ENCODE measurements around the gene H19. TPM values are rescaled to one million over a fixed set of nuclear protein-coding genes. Genes with fewer than 3 reads are reported as not detected.

The H19 gene
- polyA plus RNA-seq (ENCODE audit: insufficient read length): 2,033 TPM
- long read RNA-seq, donor 1, transcript H19-211 (4 exons, 592 nt): minor isoform, 77 of 2,455 reads
- long read RNA-seq, donor 1, transcript H19-207 (3 exons, 489 nt): minor isoform, 366 of 2,455 reads
- long read RNA-seq, donor 1, transcript H19-203 (5 exons, 2,348 nt): major isoform, 428 of 2,455 reads
- long read RNA-seq, donor 1, transcript H19-201 (4 exons, 1,771 nt): minor isoform, 361 of 2,455 reads
- long read RNA-seq, donor 1, partial matches to known transcripts: 966 of 2,455 reads
- long read RNA-seq, donor 1, other reads (novel, unspliced or antisense): 189 of 2,455 reads
- long read RNA-seq, donor 2, transcript H19-201 (4 exons, 1,771 nt): minor isoform, 231 of 1,196 reads
- long read RNA-seq, donor 2, transcript H19-203 (5 exons, 2,348 nt): major isoform, 238 of 1,196 reads
- long read RNA-seq, donor 2, transcript H19-207 (3 exons, 489 nt): minor isoform, 185 of 1,196 reads
- long read RNA-seq, donor 2, transcript H19-211 (4 exons, 592 nt): minor isoform, 46 of 1,196 reads
- long read RNA-seq, donor 2, partial matches to known transcripts: 441 of 1,196 reads
- long read RNA-seq, donor 2, other reads (novel, unspliced or antisense): 30 of 1,196 reads
- long read RNA-seq, donor 3, transcript H19-211 (4 exons, 592 nt): minor isoform, 44 of 942 reads
- long read RNA-seq, donor 3, transcript H19-203 (5 exons, 2,348 nt): major isoform, 209 of 942 reads
- long read RNA-seq, donor 3, transcript H19-207 (3 exons, 489 nt): minor isoform, 118 of 942 reads
- long read RNA-seq, donor 3, transcript H19-201 (4 exons, 1,771 nt): minor isoform, 179 of 942 reads
- long read RNA-seq, donor 3, partial matches to known transcripts: 292 of 942 reads
- long read RNA-seq, donor 3, other reads (novel, unspliced or antisense): 84 of 942 reads
- long read RNA-seq, donor 4, transcript H19-203 (5 exons, 2,348 nt): minor isoform, 33 of 200 reads
- long read RNA-seq, donor 4, transcript H19-207 (3 exons, 489 nt): major isoform, 52 of 200 reads
- long read RNA-seq, donor 4, transcript H19-211 (4 exons, 592 nt): minor isoform, 12 of 200 reads
- long read RNA-seq, donor 4, transcript H19-201 (4 exons, 1,771 nt): minor isoform, 23 of 200 reads
- long read RNA-seq, donor 4, partial matches to known transcripts: 76 of 200 reads
- long read RNA-seq, donor 4, other reads (novel, unspliced or antisense): 0 of 200 reads
- long read RNA-seq, donor 5, transcript H19-207 (3 exons, 489 nt): minor isoform, 147 of 1,117 reads
- long read RNA-seq, donor 5, transcript H19-211 (4 exons, 592 nt): minor isoform, 40 of 1,117 reads
- long read RNA-seq, donor 5, transcript H19-201 (4 exons, 1,771 nt): minor isoform, 92 of 1,117 reads
- long read RNA-seq, donor 5, transcript H19-203 (5 exons, 2,348 nt): major isoform, 281 of 1,117 reads
- long read RNA-seq, donor 5, partial matches to known transcripts: 263 of 1,117 reads
- long read RNA-seq, donor 5, other reads (novel, unspliced or antisense): 269 of 1,117 reads
- long read RNA-seq, donor 6, transcript H19-211 (4 exons, 592 nt): minor isoform, 77 of 2,021 reads
- long read RNA-seq, donor 6, transcript H19-203 (5 exons, 2,348 nt): minor isoform, 341 of 2,021 reads
- long read RNA-seq, donor 6, transcript H19-207 (3 exons, 489 nt): minor isoform, 334 of 2,021 reads
- long read RNA-seq, donor 6, transcript H19-201 (4 exons, 1,771 nt): major isoform, 346 of 2,021 reads
- long read RNA-seq, donor 6, partial matches to known transcripts: 851 of 2,021 reads
- long read RNA-seq, donor 6, other reads (novel, unspliced or antisense): 28 of 2,021 reads
- long read RNA-seq, donor 7, transcript H19-211 (4 exons, 592 nt): minor isoform, 51 of 2,009 reads
- long read RNA-seq, donor 7, transcript H19-203 (5 exons, 2,348 nt): major isoform, 335 of 2,009 reads
- long read RNA-seq, donor 7, transcript H19-201 (4 exons, 1,771 nt): minor isoform, 198 of 2,009 reads
- long read RNA-seq, donor 7, transcript H19-207 (3 exons, 489 nt): minor isoform, 262 of 2,009 reads
- long read RNA-seq, donor 7, partial matches to known transcripts: 929 of 2,009 reads
- long read RNA-seq, donor 7, other reads (novel, unspliced or antisense): 199 of 2,009 reads
- long read RNA-seq, donor 8, transcript H19-201 (4 exons, 1,771 nt): minor isoform, 56 of 340 reads
- long read RNA-seq, donor 8, transcript H19-207 (3 exons, 489 nt): minor isoform, 47 of 340 reads
- long read RNA-seq, donor 8, transcript H19-203 (5 exons, 2,348 nt): major isoform, 79 of 340 reads
- long read RNA-seq, donor 8, transcript H19-211 (4 exons, 592 nt): minor isoform, 14 of 340 reads
- long read RNA-seq, donor 8, partial matches to known transcripts: 93 of 340 reads
- long read RNA-seq, donor 8, other reads (novel, unspliced or antisense): 43 of 340 reads

DNA sequence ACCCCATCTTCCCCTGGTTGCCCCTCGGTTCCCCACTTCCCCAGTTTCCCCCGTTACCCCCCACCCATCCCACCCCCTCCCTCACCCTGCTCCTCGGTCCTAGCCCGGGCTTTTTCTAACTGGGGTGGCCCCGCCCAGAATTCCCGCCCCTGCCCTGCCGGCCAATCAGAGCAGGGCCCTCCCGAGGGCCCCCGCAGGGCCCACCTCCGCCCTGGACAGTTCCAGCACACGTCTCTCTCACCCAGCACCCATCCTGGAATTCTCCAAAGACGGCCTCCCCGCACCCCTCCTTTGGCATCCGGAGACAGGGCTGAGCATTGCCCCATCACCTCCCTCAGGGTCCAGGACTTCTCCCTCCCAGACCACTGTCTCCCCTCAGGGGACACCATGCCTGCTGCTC lies at the start of gene H19:
Gene H19 (minus strand): TSS at position 88 of the 400 bp plus-strand sequence.
- no peak for DNase-seq

DNA sequence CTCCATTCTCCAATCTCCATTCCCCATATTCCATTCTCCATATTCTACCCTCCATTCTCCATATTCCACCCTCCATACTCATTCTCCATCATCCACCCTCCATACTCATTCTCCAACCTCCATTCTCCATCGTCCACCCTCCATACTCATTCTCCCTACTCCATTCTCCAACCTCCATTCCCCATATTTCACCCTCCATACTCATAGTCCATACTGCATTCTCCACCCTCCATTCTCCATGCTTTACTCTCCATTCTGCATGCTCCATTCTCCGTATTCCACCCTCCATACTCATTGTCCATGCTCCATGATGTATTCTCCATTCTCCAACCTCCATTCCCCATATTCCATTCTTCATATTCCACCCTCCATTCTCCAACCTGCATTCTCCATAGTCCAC lies 44.3 kb upstream of the H19 start:
- no peak for DNase-seq

DNA sequence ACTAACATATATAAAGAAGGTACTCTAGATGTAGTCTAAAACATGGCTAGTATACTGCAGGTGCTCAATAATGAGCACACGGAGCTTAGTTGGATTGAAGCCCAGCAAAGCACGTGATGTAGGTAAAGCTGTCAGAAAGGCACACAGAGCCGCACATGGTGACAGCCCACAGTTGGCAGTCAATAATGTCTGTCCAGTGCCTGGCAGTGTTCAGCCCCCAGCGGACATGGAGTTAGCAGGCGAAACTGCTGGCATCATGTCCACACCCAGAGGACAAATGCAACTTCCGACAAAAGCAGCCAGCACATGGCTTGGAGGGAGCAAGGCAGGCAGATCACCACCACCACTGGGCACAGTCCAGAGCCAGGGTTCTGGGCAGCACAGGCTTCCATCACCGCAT lies 43.5 kb upstream of the H19 start:
- no peak for DNase-seq

DNA sequence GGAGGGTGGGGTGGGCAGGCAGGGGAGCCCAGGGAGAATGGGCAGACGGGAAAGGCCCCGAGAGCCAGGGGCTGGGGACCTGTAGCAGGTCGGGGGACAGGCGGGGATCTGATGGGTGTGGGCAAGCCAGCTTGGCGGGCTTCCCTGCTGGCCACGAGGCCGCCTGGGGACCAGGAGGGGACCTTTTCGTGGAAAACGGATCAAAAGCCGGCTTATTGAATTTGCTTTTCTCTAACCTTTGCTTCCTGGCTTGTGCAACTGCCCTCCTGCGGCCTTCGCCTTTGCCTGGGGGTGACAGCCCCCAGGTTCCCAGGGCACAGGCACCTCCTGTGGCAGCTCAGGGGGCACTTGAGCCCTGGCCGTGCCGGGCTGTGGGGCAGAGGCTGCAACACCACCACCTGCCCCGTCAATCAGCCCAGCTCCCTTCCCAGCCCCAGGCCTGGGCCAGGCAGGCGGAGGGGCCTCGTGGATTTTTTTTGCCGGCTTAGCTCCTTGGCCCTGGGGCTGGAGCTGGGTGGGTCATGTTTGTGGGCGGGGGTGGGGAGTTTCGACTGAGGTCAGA lies 41.6 kb upstream of the H19 start:
- DNase-seq: no peak

DNA sequence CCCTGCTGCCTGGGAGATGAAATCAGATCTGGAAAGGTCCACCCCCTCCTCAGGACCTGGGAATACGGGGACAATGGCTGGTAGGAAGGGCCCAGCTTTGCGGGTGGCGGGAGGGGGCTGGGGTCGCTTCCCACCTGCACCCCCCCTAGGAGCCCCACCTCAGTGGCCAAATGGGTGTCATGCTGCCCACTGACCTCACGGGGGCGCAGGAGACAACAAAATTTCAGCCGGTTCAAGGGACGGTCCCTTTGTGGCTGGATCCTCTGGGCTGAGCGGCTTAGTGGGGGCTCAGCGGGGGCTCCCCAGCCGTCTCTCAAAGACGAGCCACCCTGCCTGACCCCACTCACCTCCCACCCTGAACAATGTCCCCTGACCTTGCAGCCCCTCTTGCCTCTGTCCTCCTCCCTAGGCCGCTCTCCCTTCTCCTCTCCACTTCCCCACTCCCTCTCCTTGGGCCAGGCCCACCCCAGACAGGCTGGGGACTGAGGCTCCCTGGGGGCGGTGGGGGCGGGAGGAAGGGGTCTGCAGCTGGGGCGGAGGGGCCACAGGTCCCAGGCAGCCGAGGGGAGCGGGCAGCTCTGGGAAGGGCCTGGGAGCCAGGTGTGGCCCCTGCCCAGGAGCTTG lies 39.3 kb upstream of the H19 start:
- DNase-seq: no peak

DNA sequence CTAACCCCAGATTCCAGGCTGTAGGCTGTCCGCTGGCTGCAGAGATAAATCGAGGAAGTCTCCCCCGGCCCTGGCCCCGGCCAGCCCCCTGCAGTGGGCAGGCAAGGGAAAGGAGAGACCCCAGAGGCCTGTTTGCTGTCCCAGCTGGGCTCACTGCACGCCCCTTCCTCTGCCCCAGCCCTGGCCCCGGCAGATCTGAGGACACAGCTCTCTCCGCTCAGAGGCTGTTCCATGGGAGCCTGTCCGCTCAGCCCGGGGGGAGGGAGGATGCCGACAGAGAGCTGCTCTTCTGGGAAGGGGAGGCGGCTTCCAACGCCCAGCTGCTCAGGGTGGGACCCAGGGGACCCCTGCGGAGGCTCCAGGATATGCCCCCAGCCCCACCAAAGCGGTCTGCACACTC lies 37.7 kb upstream of the H19 start:
- no peak for DNase-seq

DNA sequence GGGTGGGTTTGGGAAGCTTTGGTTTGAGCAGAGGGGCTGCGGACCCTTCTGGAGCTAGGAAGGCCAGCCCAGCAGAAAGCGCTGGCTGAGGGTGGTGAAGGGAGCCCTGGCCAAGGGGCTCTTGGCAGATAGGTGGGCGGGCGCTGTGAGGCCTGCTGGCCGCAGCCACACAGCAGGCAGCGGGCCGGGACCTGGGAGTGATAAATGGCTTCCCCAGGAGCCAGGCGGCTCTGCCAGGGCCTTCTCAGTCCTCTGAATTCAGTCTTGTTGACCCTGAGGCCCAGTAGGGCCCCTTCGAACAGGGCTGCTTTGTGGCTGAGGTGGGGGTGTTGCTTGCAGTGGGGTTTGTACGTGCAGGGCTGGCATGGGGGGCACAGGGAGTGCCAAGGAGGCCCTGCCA lies 33.4 kb upstream of the H19 start:
- DNase-seq: no peak

DNA sequence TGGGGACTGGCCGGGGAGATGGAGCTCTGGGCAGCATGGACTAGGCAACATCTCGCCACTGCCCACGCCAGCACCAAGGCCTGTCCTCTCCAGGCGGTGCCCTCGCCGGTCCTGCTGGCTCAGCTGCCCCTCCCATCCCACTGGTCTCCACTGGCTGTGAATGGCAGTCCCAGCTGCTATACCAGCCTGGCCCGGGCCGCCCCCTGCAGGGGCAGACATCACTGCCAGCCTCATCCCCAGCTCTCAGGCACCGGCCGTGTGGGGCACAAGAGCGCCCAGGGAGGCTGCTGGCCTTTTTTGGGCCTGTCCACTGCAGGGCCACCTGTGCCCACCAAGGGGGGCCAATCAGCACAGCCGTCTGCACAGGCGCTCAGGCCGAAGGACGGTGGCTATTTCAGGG lies 30.1 kb upstream of the H19 start:
- no peak for DNase-seq

DNA sequence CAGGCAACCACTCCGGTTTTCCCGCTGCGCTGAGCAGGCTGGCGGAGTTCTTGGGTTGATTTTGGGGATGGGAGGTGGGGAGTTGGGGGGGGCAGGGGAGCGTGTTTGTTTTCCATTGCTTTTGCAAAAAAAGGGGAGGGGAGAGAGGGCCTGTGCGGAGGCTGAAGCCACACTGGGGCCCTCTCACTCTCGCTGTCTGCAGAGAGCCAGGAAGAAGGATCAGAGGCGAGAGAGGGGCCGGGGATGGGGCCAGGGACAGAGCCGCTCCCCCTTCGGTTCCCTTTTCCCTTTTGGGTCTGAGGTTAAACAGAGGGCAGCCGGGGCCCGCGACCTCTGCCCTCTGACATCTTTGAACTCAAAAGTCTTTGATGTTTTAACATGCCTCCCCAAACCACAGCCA lies 17.4 kb upstream of the H19 start:
- DNase-seq: no peak

DNA sequence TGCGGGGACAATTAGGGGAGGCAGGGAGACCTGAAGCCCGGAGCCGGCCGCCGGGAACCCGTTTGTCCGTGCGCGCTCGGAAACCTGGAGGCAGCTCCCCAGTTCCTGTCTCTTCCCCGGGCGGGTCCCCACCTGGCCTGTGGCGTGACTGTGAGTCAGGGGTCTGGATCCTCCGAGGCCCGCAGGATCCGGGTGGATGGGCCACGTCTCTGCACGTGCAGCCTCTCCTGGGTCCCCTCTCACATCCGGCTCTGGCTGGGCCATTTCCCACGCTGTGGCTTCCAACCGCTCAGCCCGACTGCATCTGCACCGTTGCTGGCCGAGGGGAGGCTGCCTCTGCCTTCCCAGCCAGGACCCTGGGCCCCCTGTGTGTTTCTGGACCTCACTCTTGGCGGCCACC lies 14.8 kb upstream of the H19 start:
- no peak for DNase-seq

DNA sequence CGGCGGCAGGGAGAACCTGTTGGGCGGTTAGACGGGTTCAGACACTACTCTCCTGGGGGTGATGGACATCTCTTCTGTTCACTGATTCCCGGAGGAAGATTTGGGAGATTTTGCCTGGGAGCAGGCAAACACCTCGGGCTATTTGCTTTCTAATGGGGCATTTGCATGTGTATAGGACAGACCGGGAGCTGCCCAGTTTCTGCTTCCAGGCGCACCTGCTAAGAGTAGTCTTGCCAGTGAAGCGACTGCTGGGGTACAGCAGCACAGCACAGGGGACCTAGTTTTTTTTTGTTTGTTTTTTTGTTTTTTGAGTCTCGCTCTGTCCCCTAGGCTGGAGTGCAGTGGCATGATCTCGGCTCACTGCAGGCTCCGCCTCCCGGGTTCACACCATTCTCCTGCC lies 6.8 kb upstream of the H19 start:
- no peak for DNase-seq

DNA sequence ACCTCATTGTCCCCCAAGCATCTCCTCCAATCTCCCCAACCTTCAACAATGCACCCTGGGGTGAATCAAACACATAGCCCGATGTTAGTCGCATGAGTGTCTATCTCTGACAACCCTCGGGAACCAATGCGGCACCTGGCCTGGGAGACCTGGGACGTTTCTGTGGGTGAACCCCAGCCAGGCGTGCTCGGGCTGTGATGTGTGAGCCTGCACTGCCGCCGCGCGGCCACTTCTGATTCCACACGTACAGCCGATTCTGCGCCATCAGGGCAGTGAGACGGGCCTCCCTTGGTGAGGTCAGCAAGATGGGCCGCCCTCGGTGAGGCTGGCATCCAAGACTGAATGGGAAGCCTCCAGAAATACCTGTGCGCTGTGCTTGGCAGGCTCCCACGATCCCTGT lies 5.2 kb upstream of the H19 start:
- no peak for DNase-seq

DNA sequence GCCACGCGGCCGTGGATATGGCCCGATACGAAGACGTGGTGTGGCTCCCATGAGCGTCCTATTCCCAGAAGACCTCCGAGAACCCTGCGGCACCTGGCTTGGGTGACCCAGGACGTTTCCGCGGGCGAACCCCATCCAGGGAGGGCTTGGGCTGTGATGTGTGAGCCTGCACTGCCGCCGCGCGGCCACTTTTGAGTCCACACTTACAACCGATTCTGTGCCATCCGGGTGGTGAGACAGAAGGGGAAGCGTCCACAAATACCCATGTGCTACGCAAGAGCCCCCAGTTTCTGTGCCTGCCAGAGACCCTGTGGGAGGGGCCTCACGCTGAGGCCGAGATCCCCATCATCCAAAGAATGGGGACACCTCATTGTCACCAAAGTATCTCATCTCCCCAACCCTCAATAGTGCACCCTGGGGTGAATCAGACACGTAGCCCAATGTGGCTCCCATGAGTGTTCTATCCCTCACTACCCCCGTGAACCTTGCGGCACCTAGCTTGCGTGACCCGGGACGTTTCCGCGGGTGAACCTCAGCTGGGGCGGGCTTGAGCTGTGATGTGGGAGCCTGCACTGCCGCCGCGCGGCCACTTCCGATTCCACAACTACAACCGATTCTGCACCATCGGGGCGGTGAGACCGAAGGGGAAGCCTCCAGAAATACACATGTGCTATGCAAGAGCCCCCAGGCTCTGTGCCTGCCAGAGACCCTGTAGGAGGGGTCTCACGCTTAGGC lies 4.6 kb upstream of the H19 start:
- DNase-seq: no peak

DNA sequence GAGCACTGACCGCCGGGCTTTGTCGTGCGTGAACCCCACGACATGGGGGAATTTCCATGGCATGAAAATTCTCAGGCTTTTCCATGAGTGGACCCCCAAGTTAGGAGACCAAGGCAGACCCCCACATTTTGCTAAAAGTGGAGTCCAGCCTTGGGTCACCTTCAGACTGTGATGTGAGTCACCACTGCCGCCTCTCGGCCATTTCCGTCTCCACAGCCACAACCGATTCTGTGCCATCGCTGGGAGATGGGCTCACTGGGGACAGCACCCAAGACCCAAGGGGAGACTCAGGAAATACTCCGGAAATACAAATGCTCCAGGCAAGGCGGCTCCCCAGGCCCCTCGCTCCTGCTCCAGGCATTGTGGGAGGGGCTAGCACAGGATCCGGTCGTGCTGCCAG lies 1.2 kb upstream of the H19 start:
- DNase-seq: no peak

DNA sequence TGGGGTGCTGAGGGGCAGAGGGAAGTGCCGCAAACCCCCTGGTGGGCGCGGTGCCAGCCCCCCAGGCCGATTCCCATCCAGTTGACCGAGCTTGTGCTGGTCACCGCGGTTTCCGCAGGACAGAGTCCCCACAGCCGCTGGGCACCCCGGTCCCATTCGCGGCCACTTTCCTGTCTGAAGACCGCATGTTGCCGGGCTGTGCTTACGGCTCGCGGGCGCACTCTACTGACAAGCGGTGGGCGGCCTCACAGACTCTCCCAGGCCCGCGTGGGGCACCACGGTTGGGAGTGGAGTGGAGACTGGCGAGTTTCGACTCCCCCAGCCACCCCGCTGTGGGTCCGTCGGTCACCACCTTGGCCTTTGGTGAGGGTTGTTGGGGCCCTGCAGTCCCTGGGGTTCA lies 648 bp upstream of the H19 start:
- DNase-seq: no peak

DNA sequence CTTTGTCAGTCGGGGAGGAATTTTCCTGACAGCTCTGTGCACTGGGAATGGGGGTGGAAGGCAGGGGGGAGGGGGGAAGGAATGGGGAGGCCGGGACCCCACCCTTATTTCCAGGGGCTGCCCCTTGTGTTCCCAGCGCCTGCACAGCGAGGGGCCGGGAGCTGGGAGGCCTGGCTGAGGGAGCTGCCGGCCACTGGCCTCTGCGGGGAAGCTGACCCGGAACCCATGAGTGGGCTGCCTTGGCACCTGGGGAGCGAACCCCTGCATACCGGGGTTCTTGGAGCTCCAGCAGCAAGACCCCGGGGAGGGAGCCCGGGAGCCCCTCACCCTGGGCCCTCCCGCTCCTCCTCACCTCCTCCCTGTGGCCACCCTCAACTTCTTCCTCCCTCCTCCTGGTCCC lies 3.5 kb downstream of the H19 start:
- no peak for DNase-seq

DNA sequence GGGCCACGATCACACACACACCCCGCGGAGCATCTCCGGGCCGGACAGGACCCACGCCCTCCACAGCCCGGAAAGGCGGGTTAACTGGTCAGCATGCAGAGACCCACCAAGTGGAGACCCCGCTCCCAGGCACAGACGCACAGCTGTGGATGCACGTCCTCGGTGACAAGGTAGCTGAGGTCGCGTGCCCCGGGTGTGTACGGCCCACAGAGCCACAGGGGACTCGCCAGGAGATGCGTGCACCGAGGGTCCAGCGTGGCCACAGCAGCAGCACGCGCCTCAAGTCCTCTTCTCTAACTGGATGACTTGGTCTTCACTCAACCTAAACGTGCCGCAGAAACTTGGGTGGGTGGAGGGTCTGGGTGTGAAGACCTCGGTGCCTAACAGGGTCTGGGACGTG lies 5.5 kb downstream of the H19 start:
- no peak for DNase-seq

DNA sequence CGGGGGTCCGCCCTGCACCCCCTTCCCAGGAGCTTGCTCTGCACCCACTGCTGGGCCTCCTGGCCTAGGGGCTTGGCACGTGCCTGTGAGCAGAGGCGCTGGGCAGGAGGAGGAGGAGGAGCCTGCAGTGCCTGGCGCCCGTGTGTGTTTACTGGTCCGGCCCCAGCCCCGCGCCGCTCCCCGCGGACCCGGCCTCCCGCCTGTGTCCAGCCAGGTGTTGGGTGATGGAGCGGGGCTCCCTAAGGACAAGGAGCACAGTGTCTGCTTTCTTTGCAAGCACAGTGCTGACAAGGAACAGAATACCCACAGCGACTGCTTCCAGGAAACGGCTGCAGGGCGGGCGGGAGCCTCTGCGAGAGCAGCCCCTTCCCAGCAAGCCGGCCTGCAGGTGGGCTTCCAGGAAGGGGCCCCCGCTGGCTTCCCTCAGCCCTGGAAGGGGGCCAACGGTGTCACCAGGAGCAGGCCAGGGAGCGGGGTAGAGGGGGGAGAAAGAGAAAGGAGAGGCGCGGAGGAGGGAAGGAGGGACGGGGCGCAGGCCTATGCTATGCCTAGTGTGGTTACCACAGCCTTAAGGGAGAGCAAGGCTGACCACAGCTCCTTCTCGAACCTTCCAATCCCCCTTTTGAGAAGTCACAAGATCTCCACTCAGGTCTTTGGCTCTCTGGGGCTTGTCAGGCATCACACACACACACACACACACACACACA lies 6.6 kb downstream of the H19 start:
- DNase-seq: no peak

Measured in left kidney (tissue), 8 donors.